Prostate gland (tissue), 2 donors: ENCODE measurements around the gene PRCD.

Experiments
- CTCF ChIP-seq, 4 experiments: fragments of 200-600 bp in 2 of 4; fragments of 450-650 bp in 2 of 4; sonication (generic) in 2 of 4; IDR thresholded peaks; 1 replicate in 3 of 4; 2 replicates in 1 of 4; pipeline ENCODE4 v1.5.1; 2016 to 2019; ENCODE audit warnings: antibody characterized with exemption in 4 of 4, mild to moderate bottlenecking in 2 of 4, moderate library complexity in 2 of 4
- POLR2A ChIP-seq: fragments of 450-650 bp; IDR thresholded peaks from one replicate; pipeline ENCODE4 v1.6.1; 2016; ENCODE audit warnings: antibody characterized with exemption, mild to moderate bottlenecking
- POLR2AphosphoS5 ChIP-seq: sonication (generic); formaldehyde crosslinking; IDR thresholded peaks from one replicate; pipeline ENCODE4 v1.6.1; 2017; ENCODE audit warnings: antibody characterized with exemption

DNA sequence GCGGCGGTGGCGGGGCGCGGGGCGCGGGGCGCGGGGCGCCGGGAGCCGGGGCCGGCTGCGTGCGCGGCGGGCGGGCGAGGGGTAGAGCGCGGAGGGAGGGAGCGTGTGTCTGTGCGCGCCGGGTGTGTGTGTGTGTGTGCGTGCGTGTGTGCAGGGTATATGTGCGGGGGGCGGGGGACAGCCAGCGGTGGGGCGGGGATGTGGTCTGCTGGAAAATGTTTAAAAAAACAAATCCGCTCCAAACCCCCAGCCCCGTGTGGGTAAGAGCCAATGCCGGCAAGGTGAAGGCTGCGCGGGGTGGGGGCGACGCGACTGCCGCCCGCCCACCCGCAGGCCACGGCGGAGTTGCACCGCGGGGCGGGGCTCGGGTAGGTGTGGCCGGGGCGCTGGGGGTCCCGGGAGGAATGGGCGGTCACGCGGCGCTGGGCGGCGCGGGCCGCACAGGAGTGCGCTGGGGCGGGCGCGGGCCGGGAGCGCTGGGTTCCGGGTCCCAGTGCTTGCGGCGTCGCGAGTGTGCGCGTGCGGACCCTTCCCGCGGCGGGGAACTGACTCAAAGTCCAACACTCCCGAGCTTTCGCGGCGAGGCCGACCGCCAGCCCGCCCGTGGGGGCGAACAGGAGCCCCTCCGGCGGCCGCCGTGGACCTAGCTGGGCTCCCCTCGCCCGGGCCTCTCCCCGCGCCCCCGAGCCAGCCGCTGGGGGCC lies 2.1 kb upstream of the PRCD start, which contains the start of gene CYGB:
- no peak for TF ChIP-seq CTCF (IDR thresholded peaks at IDR 0.05)
- TF ChIP-seq POLR2A, result no peak
- no peak for TF ChIP-seq POLR2AphosphoS5
